Nephron progenitor cell (in vitro differentiated cells): ENCODE results near the gene SLC20A1.
A peak's percentile ranks its signal among the peaks of the same experiment; 100 is the strongest.

Experiments
- DNase-seq: peaks from one replicate; pipeline ENCODE4 v3.0.0; 2021
- H3K27ac Mint-ChIP-seq: 2 replicates; pipeline ENCODE4 v1.8.0; 2021; ENCODE audit warnings: mild to moderate bottlenecking, moderate library complexity, mixed read lengths
- H3K27me3 Mint-ChIP-seq: 2 replicates; pipeline ENCODE4 v1.8.0; 2021; ENCODE audit warnings: mild to moderate bottlenecking, low read depth, mixed read lengths; ENCODE audit not compliant: poor library complexity
- H3K36me3 Mint-ChIP-seq: 2 replicates; pipeline ENCODE4 v1.8.0; 2021; ENCODE audit warnings: low read depth, mixed read lengths
- H3K4me1 Mint-ChIP-seq: 2 replicates; pipeline ENCODE4 v1.8.0; 2021; ENCODE audit warnings: mixed read lengths
- H3K4me3 Mint-ChIP-seq: 2 replicates; pipeline ENCODE4 v1.8.0; 2021; ENCODE audit warnings: mild to moderate bottlenecking, moderate library complexity, mixed read lengths
- H3K9me3 Mint-ChIP-seq: 2 replicates; pipeline ENCODE4 v1.8.0; 2021; ENCODE audit warnings: mild to moderate bottlenecking, moderate library complexity, mixed read lengths
- CTCF ChIP-seq: fragments of 200-600 bp; sonication (generic); IDR thresholded peaks from 2 replicates; pipeline ENCODE4 v1.5.0; 2021; ENCODE audit warnings: antibody characterized with exemption

Gene SLC20A1

GRCh38 chr2:112637289-112637660, 8.5 kb upstream of the SLC20A1 start:
- Mint-ChIP-seq H3K4me3 (no peak overlapping the region), H3K4me1 (peaks cover 10% of the 10 kb centered on the region), H3K9me3 (no peaks in the 10 kb centered on the region), H3K36me3 (no peaks in the 10 kb centered on the region), H3K27ac (no peak overlapping the region), H3K27me3 (peaks cover 22% of the 10 kb centered on the region)
- no peak for TF ChIP-seq CTCF
- no peak for DNase-seq

DNA sequence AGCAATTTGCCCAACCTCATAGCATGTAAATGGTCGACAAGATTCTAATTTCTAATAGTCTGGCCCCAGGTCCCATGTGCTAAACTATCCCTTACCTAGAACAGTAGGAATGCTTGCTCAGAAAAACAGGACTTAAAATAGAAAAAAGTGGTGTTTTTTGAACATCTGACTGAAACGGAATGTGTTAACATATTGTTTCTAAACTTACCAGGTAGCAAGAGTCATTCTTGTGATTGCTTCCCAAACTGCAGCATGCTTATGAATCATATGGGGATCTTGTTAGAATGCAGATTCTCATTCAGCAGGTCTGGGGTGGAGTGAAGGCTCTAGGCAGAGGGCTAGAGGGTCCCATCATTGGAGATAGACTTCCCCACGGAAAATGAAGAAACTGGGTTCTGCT, 5.8 kb upstream of the SLC20A1 start:
- peaks cover 20% of the 10 kb centered on the region for H3K27me3 Mint-ChIP-seq
- no peaks in the 10 kb centered on the region for H3K9me3 Mint-ChIP-seq
- H3K4me1 Mint-ChIP-seq: peaks cover 15% of the 10 kb centered on the region
- H3K36me3 Mint-ChIP-seq: no peaks in the 10 kb centered on the region
- DNase-seq: no peak
- H3K27ac Mint-ChIP-seq: no peak overlapping the region
- H3K4me3 Mint-ChIP-seq: no peak overlapping the region
- no peak for TF ChIP-seq CTCF

DNA sequence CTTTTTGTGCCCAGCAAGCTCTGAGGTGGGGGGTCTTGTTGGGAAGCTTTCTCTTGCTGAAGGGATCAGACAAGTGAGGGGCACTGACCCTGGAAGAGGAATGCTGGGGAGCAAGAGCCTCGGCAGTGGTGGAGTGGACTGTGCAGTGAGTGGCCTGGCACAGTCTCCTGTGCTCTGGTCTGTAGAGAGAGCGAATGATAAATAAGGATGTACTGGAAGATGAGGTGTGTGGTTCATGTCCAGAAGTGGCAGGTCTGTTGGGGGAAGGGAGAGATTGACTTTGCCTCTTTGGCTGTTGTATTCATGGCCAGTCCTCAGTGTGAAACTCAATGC, 5.3 kb upstream of the SLC20A1 start:
- no peaks in the 10 kb centered on the region for H3K36me3 Mint-ChIP-seq
- no peaks in the 10 kb centered on the region for H3K9me3 Mint-ChIP-seq
- H3K4me1 Mint-ChIP-seq: peaks cover 16% of the 10 kb centered on the region
- TF ChIP-seq CTCF: no peak
- no peak overlapping the region for H3K4me3 Mint-ChIP-seq
- peaks cover 20% of the 10 kb centered on the region for H3K27me3 Mint-ChIP-seq
- DNase-seq: no peak
- H3K27ac Mint-ChIP-seq: no peak overlapping the region

DNA sequence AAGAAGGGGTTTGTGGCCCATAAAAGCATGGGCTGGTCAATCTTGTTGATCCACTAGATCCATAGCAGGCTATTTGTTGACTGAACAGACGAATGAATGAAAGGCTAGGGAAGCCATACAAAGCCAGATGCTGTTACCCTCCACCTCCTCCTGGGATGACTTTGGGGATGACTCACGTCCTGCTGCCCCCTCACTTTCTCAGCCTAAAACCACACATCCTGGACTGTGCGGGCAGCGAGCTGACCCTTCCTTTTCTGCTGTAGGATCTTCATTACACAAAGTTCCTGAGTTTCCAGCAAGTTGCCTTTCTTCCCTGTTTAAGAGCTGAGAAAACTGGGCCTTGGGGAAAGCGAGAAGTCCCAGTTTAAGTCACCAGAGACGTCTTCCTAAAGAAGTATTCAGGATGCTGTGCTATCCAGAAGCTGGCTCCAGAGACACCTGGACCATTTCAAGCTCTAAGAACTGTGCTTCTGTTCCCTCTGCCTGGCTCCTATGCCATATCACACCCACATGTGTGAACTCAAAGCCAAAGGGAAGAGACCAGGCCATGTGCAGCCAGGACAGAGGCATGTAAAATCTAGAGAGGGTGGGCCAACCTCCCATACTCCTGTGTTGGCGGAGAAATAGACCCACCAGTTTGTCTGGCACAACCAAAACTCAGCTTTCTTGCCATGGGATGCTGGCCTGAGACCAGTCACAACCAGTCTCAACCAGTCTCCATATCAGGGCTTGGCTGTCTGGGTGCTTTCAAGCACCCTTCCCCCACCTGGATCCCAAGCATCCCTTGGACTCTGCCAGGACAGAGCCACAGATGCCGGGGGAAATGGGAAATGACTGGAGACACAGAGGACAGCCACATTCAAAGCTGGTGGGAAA, 4.7 kb upstream of the SLC20A1 start:
- Mint-ChIP-seq H3K9me3 (no peaks in the 10 kb centered on the region), H3K4me1 (peaks cover 16% of the 10 kb centered on the region), H3K27me3 (peaks cover 14% of the 10 kb centered on the region), H3K4me3 (no peak overlapping the region), H3K36me3 (no peaks in the 10 kb centered on the region), H3K27ac (peak overlapping the region; percentile 80)
- no peak for DNase-seq
- TF ChIP-seq CTCF: no peak

GRCh38 chr2:112641701-112642100, 4.0 kb upstream of the SLC20A1 start:
- Mint-ChIP-seq H3K36me3 (no peaks in the 10 kb centered on the region), H3K27me3 (peaks cover 11% of the 10 kb centered on the region), H3K4me1 (peaks cover 18% of the 10 kb centered on the region), H3K9me3 (no peaks in the 10 kb centered on the region), H3K4me3 (no peak overlapping the region), H3K27ac (no peak overlapping the region)
- no peak for DNase-seq
- TF ChIP-seq CTCF: no peak

- H3K27ac Mint-ChIP-seq: no peak overlapping the region
- no peaks in the 10 kb centered on the region for H3K9me3 Mint-ChIP-seq
- H3K27me3 Mint-ChIP-seq: peaks cover 11% of the 10 kb centered on the region
- H3K4me3 Mint-ChIP-seq: no peak overlapping the region
- peaks cover 2% of the 10 kb centered on the region for H3K36me3 Mint-ChIP-seq
- peaks cover 26% of the 10 kb centered on the region for H3K4me1 Mint-ChIP-seq
- DNase-seq: no peak
- TF ChIP-seq CTCF: no peak
These were observed 3.2 kb upstream of the SLC20A1 start for GRCh38 chr2:112642561-112642960.
